NT2/D1 (cell line): ENCODE results near the gene CCL4.
"Not testable (repeated sequence)": the region's sequence is repeated elsewhere in the genome, so short reads cannot be mapped to it uniquely, and the experiment has no call there.

Source experiments
- SUZ12 ChIP-seq: IDR thresholded peaks from 2 replicates; pipeline ENCODE4 v1.6.1; 2011; ENCODE audit not compliant: insufficient read length, insufficient read depth; ENCODE audit errors: extremely low read depth
- YY1 ChIP-seq: IDR thresholded peaks from 2 replicates; pipeline ENCODE4 v1.6.1; 2011; ENCODE audit not compliant: insufficient read length, insufficient read depth
- ZNF274 ChIP-seq: IDR thresholded peaks from 2 replicates; pipeline ENCODE4 v1.6.1; 2011; ENCODE audit warnings: mild to moderate bottlenecking, low read depth, low read length

DNA sequence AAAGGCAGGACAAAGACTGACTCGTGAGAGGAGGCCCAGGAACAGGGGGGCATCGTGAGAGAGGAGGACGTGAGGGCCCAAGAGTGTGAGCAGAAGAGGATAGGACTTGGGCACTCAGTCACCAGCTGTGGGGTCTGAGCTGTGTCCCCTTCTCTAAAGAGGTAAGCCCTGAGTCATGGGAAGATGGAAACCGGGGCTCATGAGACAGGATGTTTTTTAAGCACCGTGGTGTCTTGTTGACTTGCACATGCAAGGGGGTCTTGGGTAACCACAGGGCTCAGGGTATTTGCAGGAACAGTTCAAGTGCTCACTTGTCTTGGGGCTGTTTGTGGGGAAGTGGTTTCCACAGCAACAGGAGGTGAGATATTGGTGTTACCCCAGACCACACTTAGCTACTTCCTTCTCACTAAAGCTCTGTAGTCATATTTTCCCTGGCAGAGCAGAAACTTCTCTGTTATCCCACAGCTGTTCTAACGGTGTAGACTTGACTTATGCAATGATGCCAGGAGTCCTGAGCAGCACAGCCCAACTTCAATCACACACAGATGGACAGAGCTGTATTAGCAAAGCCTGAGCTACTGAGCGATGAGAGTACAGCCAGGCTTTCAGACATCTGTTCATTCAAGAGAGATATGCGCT is 21.0 kb upstream of the CCL4 start:
- not testable (repeated sequence) for TF ChIP-seq ZNF274, SUZ12, YY1
